ENCODE data around the gene ZNF445.

The ZNF445 gene

DNA sequence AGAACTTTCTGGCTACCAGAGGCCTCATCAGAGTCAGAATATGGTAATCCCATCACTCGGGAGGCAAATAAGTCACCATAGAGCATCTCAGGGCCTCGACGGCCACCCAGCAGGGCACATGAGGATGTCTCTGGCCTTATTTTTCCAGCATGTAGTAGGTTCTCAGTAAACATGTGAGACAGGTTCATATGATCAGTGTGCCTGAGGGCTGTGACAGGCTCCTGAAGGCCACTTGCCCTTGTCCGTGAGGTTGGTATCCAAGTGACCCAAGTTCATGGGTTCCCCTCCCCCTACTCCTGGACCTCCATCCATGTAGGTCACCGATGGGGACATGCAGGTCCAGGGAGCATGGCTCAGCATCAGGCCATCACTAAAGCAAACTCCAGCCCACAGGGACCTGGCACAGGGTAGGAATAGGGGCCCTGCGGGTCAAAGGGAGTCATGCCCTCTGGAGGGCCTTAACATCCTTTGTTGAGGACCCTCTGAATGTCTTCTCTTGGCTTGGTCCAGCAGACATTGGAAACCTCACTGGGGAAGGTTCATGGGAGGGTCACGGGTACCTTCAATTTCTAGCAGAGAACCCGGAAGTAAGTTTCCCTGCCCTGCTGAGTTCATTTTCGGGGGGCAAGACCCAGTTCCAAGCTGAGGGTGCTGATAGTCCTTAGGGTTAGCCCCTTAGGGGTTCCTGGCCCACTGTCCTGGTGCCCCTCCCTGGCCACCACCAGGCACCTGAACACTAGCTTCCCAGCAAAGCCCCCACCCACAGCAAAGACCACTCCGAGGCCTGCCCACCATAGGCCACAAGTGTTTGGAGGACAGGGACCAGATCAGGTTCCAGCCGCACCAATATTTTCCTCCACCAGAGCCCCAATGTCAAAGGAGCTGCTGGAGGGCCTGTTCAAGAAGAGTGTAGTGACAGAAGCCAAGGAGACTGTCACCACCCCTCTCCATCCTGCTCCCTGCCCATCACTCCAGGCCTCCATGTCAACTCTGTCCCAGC is 61.1 kb downstream of the ZNF445 start:
- in situ Hi-C loops (cut with HindIII; ENCODE audit: low sequenced_read_pairs), result no loop called here
- no peak for DNase-seq (ENCODE audit: low read depth)
- TF ChIP-seq, protein P1, sequence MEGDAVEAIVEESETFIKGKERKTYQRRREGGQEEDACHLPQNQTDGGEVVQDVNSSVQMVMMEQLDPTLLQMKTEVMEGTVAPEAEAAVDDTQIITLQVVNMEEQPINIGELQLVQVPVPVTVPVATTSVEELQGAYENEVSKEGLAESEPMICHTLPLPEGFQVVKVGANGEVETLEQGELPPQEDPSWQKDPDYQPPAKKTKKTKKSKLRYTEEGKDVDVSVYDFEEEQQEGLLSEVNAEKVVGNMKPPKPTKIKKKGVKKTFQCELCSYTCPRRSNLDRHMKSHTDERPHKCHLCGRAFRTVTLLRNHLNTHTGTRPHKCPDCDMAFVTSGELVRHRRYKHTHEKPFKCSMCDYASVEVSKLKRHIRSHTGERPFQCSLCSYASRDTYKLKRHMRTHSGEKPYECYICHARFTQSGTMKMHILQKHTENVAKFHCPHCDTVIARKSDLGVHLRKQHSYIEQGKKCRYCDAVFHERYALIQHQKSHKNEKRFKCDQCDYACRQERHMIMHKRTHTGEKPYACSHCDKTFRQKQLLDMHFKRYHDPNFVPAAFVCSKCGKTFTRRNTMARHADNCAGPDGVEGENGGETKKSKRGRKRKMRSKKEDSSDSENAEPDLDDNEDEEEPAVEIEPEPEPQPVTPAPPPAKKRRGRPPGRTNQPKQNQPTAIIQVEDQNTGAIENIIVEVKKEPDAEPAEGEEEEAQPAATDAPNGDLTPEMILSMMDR (IDR thresholded peaks at IDR 0.05; ENCODE audit: low read depth, low read length, missing control alignments), result no peak
- H3K4me3 ChIP-seq (ENCODE audit: low read depth, low read length), result no peak overlapping the region

DNA sequence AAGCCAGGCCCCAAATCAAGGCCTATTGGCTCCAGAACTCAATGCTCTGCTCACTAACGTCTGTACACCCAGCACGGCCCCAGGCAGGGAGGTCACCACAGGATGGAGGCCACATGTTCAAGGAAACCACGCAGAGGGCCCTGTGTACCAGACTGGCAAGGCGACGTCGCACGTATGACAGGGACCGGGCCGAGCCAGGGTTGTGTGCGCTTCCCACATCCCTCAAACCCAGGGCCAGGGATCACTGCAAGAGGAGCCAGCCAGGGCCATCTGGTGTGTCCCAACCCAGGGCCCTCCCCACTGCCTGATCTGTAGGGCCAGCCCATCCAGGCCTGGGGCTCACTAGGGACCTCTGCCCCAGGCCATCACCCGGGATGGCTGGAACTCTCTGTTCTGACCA is 62.0 kb downstream of the ZNF445 start:
- DNase-seq (ENCODE audit: low read depth), result no peak
- H3K4me3 ChIP-seq (ENCODE audit: low read depth, low read length), result no peak overlapping the region
- in situ Hi-C loops (cut with HindIII; ENCODE audit: low sequenced_read_pairs), result no loop called here
- TF ChIP-seq, protein P1 (IDR thresholded peaks at IDR 0.05; ENCODE audit: low read depth, low read length, missing control alignments), result no peak

DNA sequence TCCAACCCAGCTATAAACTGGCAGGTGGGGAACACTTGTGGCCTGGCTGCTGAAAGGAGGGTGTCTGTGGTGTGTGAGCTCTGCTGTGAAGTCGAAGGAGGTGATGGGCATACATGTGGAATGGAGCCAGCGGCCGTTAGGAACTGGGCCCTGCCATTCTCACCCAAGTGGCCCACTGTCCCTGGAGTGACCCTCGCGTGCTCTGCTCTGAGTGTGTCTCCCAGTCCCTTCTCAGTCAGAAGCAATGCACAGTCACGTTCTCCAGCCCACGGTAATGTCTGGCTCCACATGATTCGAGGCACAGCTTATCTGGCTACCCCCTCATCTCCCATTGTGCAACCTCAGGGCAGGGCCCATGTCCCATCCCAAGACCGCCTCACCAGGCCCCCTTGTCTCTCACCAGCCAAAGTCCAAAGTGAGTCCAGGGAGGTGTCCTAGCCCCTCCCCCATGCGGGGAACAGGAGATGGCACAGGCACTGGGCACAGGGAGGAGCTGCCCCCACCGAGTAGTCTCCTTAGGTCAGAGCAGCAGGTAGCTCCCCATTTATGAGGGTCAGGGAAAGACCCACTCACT is 62.9 kb downstream of the ZNF445 start:
- DNase-seq (ENCODE audit: low read depth), result no peak
- TF ChIP-seq, protein P1 (IDR thresholded peaks at IDR 0.05; ENCODE audit: low read depth, low read length, missing control alignments), result no peak
- H3K4me3 ChIP-seq (ENCODE audit: low read depth, low read length), result no peak overlapping the region
- in situ Hi-C loops (cut with HindIII; ENCODE audit: low sequenced_read_pairs), result no loop called here

DNA sequence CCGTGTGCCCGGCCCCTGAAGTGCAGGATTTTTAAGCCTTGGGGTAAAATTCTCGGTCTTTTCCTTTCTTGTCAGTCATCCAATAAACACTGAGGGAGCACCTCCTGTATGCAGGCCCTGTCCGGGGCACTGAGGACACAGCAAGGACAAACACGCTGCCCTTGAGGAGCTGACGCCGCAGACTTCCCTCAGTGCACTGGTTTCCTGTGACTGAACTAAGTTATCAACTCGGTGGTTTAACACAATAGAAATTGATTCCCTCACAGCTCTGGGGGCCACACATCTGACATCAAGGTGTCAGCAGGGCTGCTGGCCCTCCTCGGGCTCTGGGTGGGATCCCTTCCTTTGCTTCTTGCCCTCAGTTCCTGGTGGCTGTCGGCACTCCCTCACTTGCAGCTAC is 65.1 kb downstream of the ZNF445 start:
- TF ChIP-seq, protein P1 (IDR thresholded peaks at IDR 0.05; ENCODE audit: low read depth, low read length, missing control alignments), result no peak
- no peak for DNase-seq (ENCODE audit: low read depth)
- in situ Hi-C loops (cut with HindIII; ENCODE audit: low sequenced_read_pairs), result no loop called here
- no peak overlapping the region for H3K4me3 ChIP-seq (ENCODE audit: low read depth, low read length)

DNA sequence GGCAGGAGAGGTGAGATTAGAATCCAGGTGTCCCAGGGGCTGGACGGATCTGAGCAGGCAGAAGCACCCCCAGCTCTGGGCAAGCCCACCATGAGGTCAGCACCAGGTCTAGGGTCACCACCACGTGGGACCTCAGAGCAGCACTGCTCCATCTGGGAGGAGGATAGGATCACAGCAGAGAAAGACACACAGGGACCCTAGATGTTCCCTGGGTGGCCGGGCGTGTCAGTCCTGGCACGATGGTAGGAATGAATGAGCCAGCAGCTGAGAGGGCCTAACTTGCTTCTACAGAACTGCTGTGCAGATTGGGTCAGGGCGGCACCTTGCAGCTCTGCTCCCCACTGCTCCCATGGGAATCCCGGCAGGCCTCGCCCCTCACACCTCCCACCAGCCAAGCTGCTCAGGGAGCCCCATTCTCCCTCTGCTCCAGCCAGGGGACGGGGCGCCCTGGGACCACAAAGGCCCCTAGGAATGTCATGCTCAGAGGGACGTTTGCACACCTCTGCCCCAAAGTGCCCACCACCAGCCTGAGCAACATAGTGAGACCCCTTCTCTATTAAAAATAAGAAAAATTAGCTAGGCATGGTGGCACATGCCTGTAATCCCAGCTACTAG is 66.3 kb downstream of the ZNF445 start:
- TF ChIP-seq, protein P1 (IDR thresholded peaks at IDR 0.05; ENCODE audit: low read depth, low read length, missing control alignments), result no peak
- in situ Hi-C loops (cut with HindIII; ENCODE audit: low sequenced_read_pairs), result no loop called here
- no peak for DNase-seq (ENCODE audit: low read depth)
- no peak overlapping the region for H3K4me3 ChIP-seq (ENCODE audit: low read depth, low read length)

DNA sequence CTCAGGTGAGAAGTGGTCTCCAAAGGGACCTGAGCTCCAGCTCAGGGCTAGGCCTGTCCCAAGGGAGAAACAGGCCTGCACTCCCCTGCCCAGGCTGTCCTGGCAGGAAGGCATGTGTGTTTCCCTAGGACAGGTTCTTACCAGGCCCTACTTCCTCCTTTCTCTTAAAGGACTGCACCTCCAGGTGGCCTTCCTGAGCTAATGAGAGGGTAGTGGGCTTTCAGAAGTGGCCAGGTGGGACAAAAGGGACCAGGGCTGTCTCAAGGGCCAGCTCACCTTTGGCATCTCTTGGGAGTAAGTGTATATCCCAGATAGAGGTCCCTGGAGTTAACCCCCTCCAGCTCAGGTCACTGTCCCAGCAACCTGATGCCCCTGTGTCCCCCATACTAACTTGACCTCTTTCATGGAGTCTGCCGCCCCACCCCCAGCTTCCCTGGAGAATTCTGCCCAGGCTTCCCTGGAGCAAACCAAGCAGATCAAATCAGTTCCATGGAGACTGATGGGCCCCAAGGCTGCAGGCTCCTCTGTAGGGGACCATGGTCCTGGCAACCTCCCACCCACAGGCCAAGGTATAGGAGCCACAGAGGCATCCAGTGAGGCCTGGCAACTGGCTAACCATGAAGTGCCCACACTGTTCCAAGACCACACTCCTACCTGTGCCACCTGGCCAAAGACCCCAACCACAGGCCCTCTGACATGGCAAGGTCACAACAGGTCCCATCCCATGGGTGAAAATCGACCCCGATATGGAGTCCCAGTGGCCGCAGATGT is 67.6 kb downstream of the ZNF445 start:
- no peak overlapping the region for H3K4me3 ChIP-seq (ENCODE audit: low read depth, low read length)
- TF ChIP-seq, protein P1 (IDR thresholded peaks at IDR 0.05; ENCODE audit: low read depth, low read length, missing control alignments), result no peak
- no peak for DNase-seq (ENCODE audit: low read depth)
- in situ Hi-C loops (cut with HindIII; ENCODE audit: low sequenced_read_pairs), result no loop called here

All from astrocyte of the cerebellum (primary cell).